ENCODE data around the gene CPVL.

Gene CPVL

GRCh38 chr7:28973591-28973990, 172.7 kb downstream of the CPVL start:
- DNase-seq (ENCODE audit: low read depth): no peak

GRCh38 chr7:28964056-28964455, 182.3 kb downstream of the CPVL start:
- DNase-seq (ENCODE audit: low read depth): no peak

- DNase-seq (ENCODE audit: low read depth): no peak
Measured at GRCh38 chr7:28961972-28962371, 184.4 kb downstream of the CPVL start.

GRCh38 chr7:28960071-28960840, 186.1 kb downstream of the CPVL start:
- no peak for DNase-seq (ENCODE audit: low read depth)

GRCh38 chr7:28958980-28959347, 187.4 kb downstream of the CPVL start:
- no peak for DNase-seq (ENCODE audit: low read depth)

GRCh38 chr7:28958235-28958979, 187.9 kb downstream of the CPVL start, which contains the start of gene TRIL:
TRIL (minus strand) TSS chr7:28958330; CDS start chr7:28958046, 284 bp downstream.
- no peak for DNase-seq (ENCODE audit: low read depth)

GRCh38 chr7:28957751-28958234, 188.5 kb downstream of the CPVL start:
- DNase-seq (ENCODE audit: low read depth): no peak

- no peak for DNase-seq (ENCODE audit: low read depth)
Measured at GRCh38 chr7:28957064-28957750, 189.1 kb downstream of the CPVL start.

- no peak for DNase-seq (ENCODE audit: low read depth)
Measured at GRCh38 chr7:28956608-28957063, 189.7 kb downstream of the CPVL start.

- no peak for DNase-seq (ENCODE audit: low read depth)
Measured at GRCh38 chr7:28955718-28956607, 190.4 kb downstream of the CPVL start.

GRCh38 chr7:28955356-28955717, 191.0 kb downstream of the CPVL start:
- DNase-seq (ENCODE audit: low read depth): no peak

- no peak for DNase-seq (ENCODE audit: low read depth)
Measured at GRCh38 chr7:28954946-28955345, 191.4 kb downstream of the CPVL start.

- no peak for DNase-seq (ENCODE audit: low read depth)
Measured at GRCh38 chr7:28954471-28954870, 191.9 kb downstream of the CPVL start.

GRCh38 chr7:28953633-28954032, 192.7 kb downstream of the CPVL start:
- no peak for DNase-seq (ENCODE audit: low read depth)
